Measurements from ENCODE around the gene BTD. TPM values are rescaled to one million over a fixed set of nuclear protein-coding genes. Genes with fewer than 3 reads are reported as not detected.

The BTD gene
- total and polyA plus RNA-seq, 2 experiments from 2014 or later = 17.8 to 20.0 TPM

GRCh38 chr3:15551902-15552301 is 49.6 kb upstream of the BTD start:
- H3K27me3 ChIP-seq (ENCODE audit: insufficient read depth) = no peaks in the 10 kb centered on the region
- H3K4me1 ChIP-seq (ENCODE audit: insufficient read depth) = no peaks in the 10 kb centered on the region
- H3K36me3 ChIP-seq (ENCODE audit: insufficient read depth) = no peaks in the 10 kb centered on the region
- no peak overlapping the region for H3K4me3 Mint-ChIP-seq
- H3K27ac ChIP-seq (ENCODE audit: low read depth) = no peak overlapping the region
- TF ChIP-seq CTCF (conservative IDR thresholded peaks at IDR 0.05; ENCODE audit: low read depth in 2 of 2) (no peak), EZH2 (IDR thresholded peaks at IDR 0.05; ENCODE audit: low read depth, unreplicated experiment) (no peak), NANOG (IDR thresholded peaks at IDR 0.05; ENCODE audit: borderline replicate concordance) (no peak), JUNB (IDR thresholded peaks at IDR 0.05; ENCODE audit: unreplicated experiment) (no peak), STAT1 (IDR thresholded peaks at IDR 0.05; ENCODE audit: unreplicated experiment) (no peak), ETS1 (IDR thresholded peaks at IDR 0.05) (no peak), EZH2phosphoT487 (IDR thresholded peaks at IDR 0.05; ENCODE audit: unreplicated experiment) (no peak)
- TF ChIP-seq, protein P1, sequence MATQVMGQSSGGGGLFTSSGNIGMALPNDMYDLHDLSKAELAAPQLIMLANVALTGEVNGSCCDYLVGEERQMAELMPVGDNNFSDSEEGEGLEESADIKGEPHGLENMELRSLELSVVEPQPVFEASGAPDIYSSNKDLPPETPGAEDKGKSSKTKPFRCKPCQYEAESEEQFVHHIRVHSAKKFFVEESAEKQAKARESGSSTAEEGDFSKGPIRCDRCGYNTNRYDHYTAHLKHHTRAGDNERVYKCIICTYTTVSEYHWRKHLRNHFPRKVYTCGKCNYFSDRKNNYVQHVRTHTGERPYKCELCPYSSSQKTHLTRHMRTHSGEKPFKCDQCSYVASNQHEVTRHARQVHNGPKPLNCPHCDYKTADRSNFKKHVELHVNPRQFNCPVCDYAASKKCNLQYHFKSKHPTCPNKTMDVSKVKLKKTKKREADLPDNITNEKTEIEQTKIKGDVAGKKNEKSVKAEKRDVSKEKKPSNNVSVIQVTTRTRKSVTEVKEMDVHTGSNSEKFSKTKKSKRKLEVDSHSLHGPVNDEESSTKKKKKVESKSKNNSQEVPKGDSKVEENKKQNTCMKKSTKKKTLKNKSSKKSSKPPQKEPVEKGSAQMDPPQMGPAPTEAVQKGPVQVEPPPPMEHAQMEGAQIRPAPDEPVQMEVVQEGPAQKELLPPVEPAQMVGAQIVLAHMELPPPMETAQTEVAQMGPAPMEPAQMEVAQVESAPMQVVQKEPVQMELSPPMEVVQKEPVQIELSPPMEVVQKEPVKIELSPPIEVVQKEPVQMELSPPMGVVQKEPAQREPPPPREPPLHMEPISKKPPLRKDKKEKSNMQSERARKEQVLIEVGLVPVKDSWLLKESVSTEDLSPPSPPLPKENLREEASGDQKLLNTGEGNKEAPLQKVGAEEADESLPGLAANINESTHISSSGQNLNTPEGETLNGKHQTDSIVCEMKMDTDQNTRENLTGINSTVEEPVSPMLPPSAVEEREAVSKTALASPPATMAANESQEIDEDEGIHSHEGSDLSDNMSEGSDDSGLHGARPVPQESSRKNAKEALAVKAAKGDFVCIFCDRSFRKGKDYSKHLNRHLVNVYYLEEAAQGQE (IDR thresholded peaks at IDR 0.05; ENCODE audit: unreplicated experiment) = no peak
- no peaks in the 10 kb centered on the region for H3F3A ChIP-seq (replicated peaks; ENCODE audit: low read depth)
- no peaks in the 10 kb centered on the region; the same call in none of the 2 replicates for H4K20me1 ChIP-seq (replicated peaks; ENCODE audit: insufficient read depth)
- H3K27me3 Mint-ChIP-seq (ENCODE audit: insufficient read depth, low read depth, poor library complexity) = no peaks in the 10 kb centered on the region
- no peaks in the 10 kb centered on the region; the same call in 1 of the 2 replicates for H3K79me2 ChIP-seq (replicated peaks; ENCODE audit: insufficient read depth)
- H3K4me3 ChIP-seq = no peak overlapping the region
- no peak overlapping the region; the same call in 1 of the 2 replicates for H3K27ac Mint-ChIP-seq
- no peak for DNase-seq (ENCODE audit: low spot score)
- no peaks in the 10 kb centered on the region for H3K9me3 Mint-ChIP-seq
- H3K9me2 ChIP-seq (ENCODE audit: insufficient read depth) = no peaks in the 10 kb centered on the region; the same call in 1 of the 2 replicates
- H3K36me3 Mint-ChIP-seq (ENCODE audit: low read depth) = no peaks in the 10 kb centered on the region; the same call in 2 of the 3 replicates
- ATAC-seq = no peak
- peaks cover 4% of the 10 kb centered on the region; the same call in 1 of the 3 replicates for H3K4me1 Mint-ChIP-seq
- no peak overlapping the region for H3K4me2 ChIP-seq
- no peak overlapping the region for H2AFZ ChIP-seq

DNA sequence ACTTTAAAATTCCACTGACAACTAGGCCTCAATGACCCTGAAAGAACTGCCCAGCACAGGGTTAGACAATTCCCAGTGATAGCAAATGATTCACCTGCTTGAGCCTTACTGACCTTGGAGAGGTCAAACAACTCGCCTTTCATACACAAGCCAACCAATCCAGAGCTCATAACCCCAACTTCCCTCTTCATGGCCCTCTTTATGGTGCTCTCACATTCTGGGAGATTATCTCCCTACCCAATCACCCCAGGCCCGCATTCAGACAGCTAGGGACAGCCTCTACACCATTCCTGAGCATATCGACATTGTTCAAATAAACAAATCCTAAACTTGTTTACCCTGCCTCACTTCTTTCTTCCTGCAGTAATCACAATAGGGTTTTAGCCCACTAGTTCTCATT is 47.8 kb upstream of the BTD start:
- Mint-ChIP-seq H3K4me1 (peaks cover 6% of the 10 kb centered on the region; the same call in 1 of the 3 replicates), H3K9me3 (no peaks in the 10 kb centered on the region), H3K36me3 (ENCODE audit: low read depth) (no peaks in the 10 kb centered on the region; the same call in 2 of the 3 replicates), H3K27me3 (ENCODE audit: insufficient read depth, low read depth, poor library complexity) (no peaks in the 10 kb centered on the region), H3K4me3 (no peak overlapping the region), H3K27ac (peak overlapping the region; percentile 58; the same call in 1 of the 2 replicates)
- Histone ChIP-seq H3K36me3 (ENCODE audit: insufficient read depth) (no peaks in the 10 kb centered on the region), H3K4me3 (no peak overlapping the region), H3K79me2 (replicated peaks; ENCODE audit: insufficient read depth) (no peaks in the 10 kb centered on the region; the same call in 1 of the 2 replicates), H3K27me3 (ENCODE audit: insufficient read depth) (no peaks in the 10 kb centered on the region), H3K27ac (ENCODE audit: low read depth) (no peak overlapping the region), H3K4me2 (no peak overlapping the region), H3K4me1 (ENCODE audit: insufficient read depth) (no peaks in the 10 kb centered on the region), H3F3A (replicated peaks; ENCODE audit: low read depth) (no peaks in the 10 kb centered on the region; the same call in 1 of the 2 replicates), H3K9me2 (ENCODE audit: insufficient read depth) (no peaks in the 10 kb centered on the region; the same call in 1 of the 2 replicates), H2AFZ (no peak overlapping the region), H4K20me1 (replicated peaks; ENCODE audit: insufficient read depth) (no peaks in the 10 kb centered on the region; the same call in none of the 2 replicates)
- no peak for ATAC-seq
- DNase-seq (ENCODE audit: low spot score) = no peak
- TF ChIP-seq EZH2phosphoT487 (IDR thresholded peaks at IDR 0.05; ENCODE audit: unreplicated experiment) (no peak), POLR2AphosphoS5 (IDR thresholded peaks at IDR 0.05; ENCODE audit: low read depth) (no peak), ETS1 (IDR thresholded peaks at IDR 0.05) (no peak)
